Mononuclear cell (primary cell): ENCODE measurements around the gene GRIK4. TPM values are rescaled to one million over a fixed set of nuclear protein-coding genes. Genes with fewer than 3 reads are reported as not detected.

Experiments used
- H3K27me3 ChIP-seq: 2 replicates; pipeline ENCODE4 v1.6.0; 2011; ENCODE audit warnings: low read length, control low read depth; ENCODE audit not compliant: insufficient read depth
- H3K4me1 ChIP-seq: 2 replicates; pipeline ENCODE4 v1.5.1; 2011; ENCODE audit warnings: mild to moderate bottlenecking, low read length, control low read depth; ENCODE audit not compliant: insufficient read depth
- H3K4me3 ChIP-seq: 2 replicates; pipeline ENCODE4 v1.5.1; 2011; ENCODE audit warnings: mild to moderate bottlenecking, low read length, moderate library complexity
- H3K9me3 ChIP-seq: 2 replicates; pipeline ENCODE4 v1.5.1; 2011; ENCODE audit warnings: low read depth, mild to moderate bottlenecking, control low read depth, low read length
- total RNA-seq: library from RNA; depleted of rRNA; stranded (reverse); fragments of >200 nt; gene quantifications from one replicate; pipeline ENCODE4 v1.2.3, GENCODE V29; 2012

GRIK4 gene
- total RNA-seq, 1 donor, result 0.21 TPM

GRCh38 chr11:120627327-120628163 lies 116.0 kb downstream of the GRIK4 start:
- no peaks in the 10 kb centered on the region for H3K4me1 ChIP-seq
- H3K9me3 ChIP-seq, result no peaks in the 10 kb centered on the region
- H3K4me3 ChIP-seq, result no peak overlapping the region
- H3K27me3 ChIP-seq, result no peaks in the 10 kb centered on the region

- Histone ChIP-seq H3K27me3 (no peaks in the 10 kb centered on the region), H3K4me1 (no peaks in the 10 kb centered on the region)
Measured at GRCh38 chr11:120629407-120630080, 118.0 kb downstream of the GRIK4 start.

GRCh38 chr11:120630122-120630521 lies 118.6 kb downstream of the GRIK4 start:
- H3K4me3 ChIP-seq, result no peak overlapping the region
- H3K4me1 ChIP-seq, result no peaks in the 10 kb centered on the region
- H3K27me3 ChIP-seq, result no peaks in the 10 kb centered on the region
- H3K9me3 ChIP-seq, result no peaks in the 10 kb centered on the region

More at GRCh38 chr11:120629407-120630080, 118.0 kb downstream of the GRIK4 start:
- H3K9me3 ChIP-seq, result no peaks in the 10 kb centered on the region
- H3K4me3 ChIP-seq, result no peak overlapping the region

- Histone ChIP-seq H3K4me1 (no peaks in the 10 kb centered on the region), H3K27me3 (no peaks in the 10 kb centered on the region), H3K9me3 (no peaks in the 10 kb centered on the region)
Measured at GRCh38 chr11:120632579-120632978, 121.0 kb downstream of the GRIK4 start.

GRCh38 chr11:120633616-120634393 lies 122.3 kb downstream of the GRIK4 start:
- Histone ChIP-seq H3K9me3 (no peaks in the 10 kb centered on the region), H3K27me3 (no peaks in the 10 kb centered on the region), H3K4me1 (no peaks in the 10 kb centered on the region), H3K4me3 (no peak overlapping the region)

More at GRCh38 chr11:120632579-120632978, 121.0 kb downstream of the GRIK4 start:
- no peak overlapping the region for H3K4me3 ChIP-seq

- Histone ChIP-seq H3K4me3 (no peak overlapping the region), H3K27me3 (no peaks in the 10 kb centered on the region), H3K4me1 (no peaks in the 10 kb centered on the region), H3K9me3 (no peaks in the 10 kb centered on the region)
Measured at GRCh38 chr11:120634706-120635105, 123.2 kb downstream of the GRIK4 start.

- Histone ChIP-seq H3K9me3 (no peaks in the 10 kb centered on the region), H3K4me1 (no peaks in the 10 kb centered on the region), H3K27me3 (no peaks in the 10 kb centered on the region), H3K4me3 (no peak overlapping the region)
Measured at GRCh38 chr11:120635136-120635810, 123.7 kb downstream of the GRIK4 start.

GRCh38 chr11:120637131-120637530 lies 125.6 kb downstream of the GRIK4 start:
- no peaks in the 10 kb centered on the region for H3K27me3 ChIP-seq
- H3K4me1 ChIP-seq, result no peaks in the 10 kb centered on the region
- no peak overlapping the region for H3K4me3 ChIP-seq
- no peaks in the 10 kb centered on the region for H3K9me3 ChIP-seq

GRCh38 chr11:120642196-120642894 lies 130.8 kb downstream of the GRIK4 start:
- Histone ChIP-seq H3K27me3 (no peaks in the 10 kb centered on the region), H3K4me3 (no peak overlapping the region), H3K4me1 (no peaks in the 10 kb centered on the region), H3K9me3 (no peaks in the 10 kb centered on the region)

- H3K4me3 ChIP-seq, result no peak overlapping the region
- no peaks in the 10 kb centered on the region for H3K9me3 ChIP-seq
- H3K4me1 ChIP-seq, result no peaks in the 10 kb centered on the region
- H3K27me3 ChIP-seq, result no peaks in the 10 kb centered on the region
Measured at GRCh38 chr11:120643284-120643683, 131.7 kb downstream of the GRIK4 start.

- Histone ChIP-seq H3K9me3 (no peaks in the 10 kb centered on the region), H3K27me3 (no peaks in the 10 kb centered on the region), H3K4me3 (no peak overlapping the region), H3K4me1 (no peaks in the 10 kb centered on the region)
Measured at GRCh38 chr11:120645639-120646038, 134.1 kb downstream of the GRIK4 start.

GRCh38 chr11:120646206-120646605 lies 134.7 kb downstream of the GRIK4 start:
- H3K9me3 ChIP-seq, result no peaks in the 10 kb centered on the region
- H3K4me3 ChIP-seq, result no peak overlapping the region
- H3K4me1 ChIP-seq, result no peaks in the 10 kb centered on the region
- no peaks in the 10 kb centered on the region for H3K27me3 ChIP-seq

- Histone ChIP-seq H3K27me3 (no peaks in the 10 kb centered on the region), H3K9me3 (no peaks in the 10 kb centered on the region), H3K4me3 (no peak overlapping the region), H3K4me1 (no peaks in the 10 kb centered on the region)
Measured at GRCh38 chr11:120647681-120648080, 136.1 kb downstream of the GRIK4 start.

GRCh38 chr11:120648771-120649170 lies 137.2 kb downstream of the GRIK4 start:
- no peaks in the 10 kb centered on the region for H3K9me3 ChIP-seq
- H3K27me3 ChIP-seq, result no peaks in the 10 kb centered on the region
- H3K4me1 ChIP-seq, result no peaks in the 10 kb centered on the region
- H3K4me3 ChIP-seq, result no peak overlapping the region
